Neural progenitor cell (in vitro differentiated cells): ENCODE measurements around the gene B3GNT5. TPM values are rescaled to one million over a fixed set of nuclear protein-coding genes. Genes with fewer than 3 reads are reported as not detected.
A peak's percentile ranks its signal among the peaks of the same experiment; 100 is the strongest.

Source experiments
- DNase-seq: peaks from one replicate; pipeline ENCODE4 v3.0.0-alpha.2; 2016; ENCODE audit warnings: low spot score
- H2AFZ ChIP-seq: fragments of 200-600 bp; sonication (generic); replicated peaks from 2 replicates; pipeline ENCODE4 v1.6.1; 2016; ENCODE audit warnings: antibody characterized with exemption
- H3F3A ChIP-seq: fragments of 200-600 bp; sonication (generic); 2 replicates; pipeline ENCODE4 v1.6.1; 2016; ENCODE audit warnings: antibody characterized with exemption, low read depth
- H3K27ac ChIP-seq: fragments of 200-600 bp; sonication (generic); 2 replicates; pipeline ENCODE4 v1.5.1; 2016; ENCODE audit warnings: mild to moderate bottlenecking
- H3K27me3 ChIP-seq: fragments of 200-600 bp; sonication (generic); 2 replicates; pipeline ENCODE4 v1.6.1; 2016; ENCODE audit warnings: mild to moderate bottlenecking, moderate library complexity
- H3K36me3 ChIP-seq: fragments of 200-600 bp; sonication (generic); 2 replicates; pipeline ENCODE4 v1.5.1; 2016
- H3K4me1 ChIP-seq: fragments of 200-600 bp; sonication (generic); 2 replicates; pipeline ENCODE4 v1.6.1; 2016; ENCODE audit warnings: mixed run types
- H3K4me2 ChIP-seq: fragments of 200-600 bp; sonication (generic); 2 replicates; pipeline ENCODE4 v1.6.1; 2016
- H3K4me3 ChIP-seq: fragments of 200-600 bp; sonication (generic); 2 replicates; pipeline ENCODE4 v1.5.1; 2016
- H3K79me2 ChIP-seq: fragments of 200-600 bp; sonication (generic); 2 replicates; pipeline ENCODE4 v1.6.1; 2016; ENCODE audit warnings: low read depth
- H3K9ac ChIP-seq: fragments of 200-600 bp; sonication (generic); 2 replicates; pipeline ENCODE4 v1.6.1; 2016
- H3K9me3 ChIP-seq: fragments of 200-600 bp; sonication (generic); 2 replicates; pipeline ENCODE4 v1.5.1; 2016; ENCODE audit warnings: low read depth
- H4K20me1 ChIP-seq: fragments of 200-600 bp; sonication (generic); 2 replicates; pipeline ENCODE4 v1.6.1; 2016; ENCODE audit warnings: low read depth
- H3K27ac Mint-ChIP-seq: 3 replicates; pipeline ENCODE4 v1.8.0; 2021; ENCODE audit warnings: mixed read lengths
- H3K27me3 Mint-ChIP-seq: 2 replicates; pipeline ENCODE4 v1.8.0; 2022; ENCODE audit warnings: low read depth, mild to moderate bottlenecking, inconsistent platforms, moderate library complexity, mixed read lengths; ENCODE audit not compliant: insufficient read depth
- H3K36me3 Mint-ChIP-seq: 3 replicates; pipeline ENCODE4 v1.8.0; 2021; ENCODE audit warnings: mixed read lengths
- H3K4me1 Mint-ChIP-seq: 3 replicates; pipeline ENCODE4 v1.8.0; 2021; ENCODE audit warnings: mixed read lengths
- H3K4me3 Mint-ChIP-seq: 3 replicates; pipeline ENCODE4 v1.8.0; 2021; ENCODE audit warnings: mild to moderate bottlenecking, moderate library complexity, mixed read lengths
- H3K9me3 Mint-ChIP-seq: 3 replicates; pipeline ENCODE4 v1.8.0; 2020; ENCODE audit warnings: mixed read lengths
- CTCF ChIP-seq: fragments of 200-600 bp; sonication (generic); IDR thresholded peaks from 2 replicates; pipeline ENCODE4 v1.5.1; 2017; ENCODE audit warnings: antibody characterized with exemption, mild to moderate bottlenecking
- EZH2 ChIP-seq: fragments of 200-600 bp; sonication (generic); IDR thresholded peaks from 2 replicates; pipeline ENCODE4 v1.6.1; 2017; ENCODE audit warnings: antibody characterized with exemption, mild to moderate bottlenecking, moderate library complexity
- EZH2phosphoT487 ChIP-seq: fragments of 200-600 bp; sonication (generic); IDR thresholded peaks from 2 replicates; pipeline ENCODE4 v1.6.1; 2017; ENCODE audit warnings: antibody characterized with exemption
- total RNA-seq: library from RNA; depleted of rRNA; stranded (reverse); fragments of >200 nt; gene quantifications from 2 replicates; pipeline ENCODE4 v1.2.3, GENCODE V29; 2015; ENCODE audit warnings: low replicate concordance

The B3GNT5 gene
- total RNA-seq, 1 donor from 2014 or later: 14.1 TPM

GRCh38 chr3:183310936-183311335 is 57.9 kb downstream of the B3GNT5 start:
- Histone ChIP-seq H3K4me1 (peaks cover 9% of the 10 kb centered on the region), H3K9ac (no peak overlapping the region), H3K9me3 (no peaks in the 10 kb centered on the region), H3F3A (no peaks in the 10 kb centered on the region), H2AFZ (no peak overlapping the region), H3K27ac (no peak overlapping the region), H3K4me2 (no peak overlapping the region), H3K4me3 (no peak overlapping the region), H3K36me3 (no peaks in the 10 kb centered on the region), H3K27me3 (no peaks in the 10 kb centered on the region), H3K79me2 (no peaks in the 10 kb centered on the region), H4K20me1 (no peaks in the 10 kb centered on the region)
- no peak for DNase-seq
- H3K4me1 Mint-ChIP-seq: no peaks in the 10 kb centered on the region
- H3K9me3 Mint-ChIP-seq: no peaks in the 10 kb centered on the region
- H3K27ac Mint-ChIP-seq: no peak overlapping the region
- H3K4me3 Mint-ChIP-seq: no peak overlapping the region
- H3K27me3 Mint-ChIP-seq: peaks cover 3% of the 10 kb centered on the region
- TF ChIP-seq EZH2: no peak
- no peak for TF ChIP-seq CTCF
- TF ChIP-seq EZH2phosphoT487: no peak
- H3K36me3 Mint-ChIP-seq: no peaks in the 10 kb centered on the region

GRCh38 chr3:183312433-183312832 is 59.4 kb downstream of the B3GNT5 start:
- Mint-ChIP-seq H3K4me1 (no peaks in the 10 kb centered on the region), H3K4me3 (no peak overlapping the region), H3K27ac (no peak overlapping the region), H3K27me3 (peaks cover 3% of the 10 kb centered on the region), H3K9me3 (no peaks in the 10 kb centered on the region), H3K36me3 (no peaks in the 10 kb centered on the region)
- Histone ChIP-seq H2AFZ (no peak overlapping the region), H3F3A (no peaks in the 10 kb centered on the region), H3K9ac (no peak overlapping the region), H3K4me3 (no peak overlapping the region), H3K27ac (no peak overlapping the region), H3K79me2 (no peaks in the 10 kb centered on the region), H3K4me2 (no peak overlapping the region), H4K20me1 (no peaks in the 10 kb centered on the region), H3K4me1 (peaks cover 11% of the 10 kb centered on the region), H3K36me3 (no peaks in the 10 kb centered on the region), H3K27me3 (no peaks in the 10 kb centered on the region), H3K9me3 (no peaks in the 10 kb centered on the region)
- no peak for DNase-seq
- TF ChIP-seq EZH2phosphoT487: no peak
- no peak for TF ChIP-seq EZH2
- TF ChIP-seq CTCF: no peak

GRCh38 chr3:183313351-183313750 is 60.3 kb downstream of the B3GNT5 start:
- no peaks in the 10 kb centered on the region for H3K9me3 ChIP-seq
- Mint-ChIP-seq H3K9me3 (no peaks in the 10 kb centered on the region), H3K27ac (no peak overlapping the region), H3K27me3 (peaks cover 3% of the 10 kb centered on the region), H3K4me1 (peaks cover 3% of the 10 kb centered on the region), H3K36me3 (no peaks in the 10 kb centered on the region), H3K4me3 (no peak overlapping the region)
- H2AFZ ChIP-seq: no peak overlapping the region
- no peaks in the 10 kb centered on the region for H3F3A ChIP-seq
- H3K9ac ChIP-seq: no peak overlapping the region
- no peaks in the 10 kb centered on the region for H3K36me3 ChIP-seq
- no peaks in the 10 kb centered on the region for H3K79me2 ChIP-seq
- H3K4me2 ChIP-seq: no peak overlapping the region
- DNase-seq: no peak
- H3K27ac ChIP-seq: no peak overlapping the region
- no peaks in the 10 kb centered on the region for H3K27me3 ChIP-seq
- peaks cover 19% of the 10 kb centered on the region for H3K4me1 ChIP-seq
- no peaks in the 10 kb centered on the region for H4K20me1 ChIP-seq
- no peak for TF ChIP-seq CTCF
- no peak for TF ChIP-seq EZH2phosphoT487
- no peak overlapping the region for H3K4me3 ChIP-seq

- peak overlapping the region; percentile 40 for H3K27ac ChIP-seq
- peaks cover 3% of the 10 kb centered on the region for H3K4me1 Mint-ChIP-seq
- H3K4me2 ChIP-seq: no peak overlapping the region
- no peak overlapping the region for H3K9ac ChIP-seq
- H2AFZ ChIP-seq: no peak overlapping the region
- TF ChIP-seq EZH2phosphoT487 (no peak), CTCF (no peak), EZH2 (no peak)
- H3F3A ChIP-seq: no peaks in the 10 kb centered on the region
- DNase-seq: no peak
- H3K27me3 ChIP-seq: no peaks in the 10 kb centered on the region
- H3K36me3 ChIP-seq: no peaks in the 10 kb centered on the region
- H3K4me3 ChIP-seq: no peak overlapping the region
- H4K20me1 ChIP-seq: no peaks in the 10 kb centered on the region
- peaks cover 3% of the 10 kb centered on the region for H3K27me3 Mint-ChIP-seq
- H3K27ac Mint-ChIP-seq: no peak overlapping the region
- no peaks in the 10 kb centered on the region for H3K79me2 ChIP-seq
- H3K9me3 Mint-ChIP-seq: no peaks in the 10 kb centered on the region
- no peaks in the 10 kb centered on the region for H3K36me3 Mint-ChIP-seq
- H3K4me1 ChIP-seq: peaks cover 21% of the 10 kb centered on the region
- no peaks in the 10 kb centered on the region for H3K9me3 ChIP-seq
- no peak overlapping the region for H3K4me3 Mint-ChIP-seq
Measured at GRCh38 chr3:183313764-183314163, 60.7 kb downstream of the B3GNT5 start.
